Measurements from ENCODE around the gene RNASE8.
A peak's percentile ranks its signal among the peaks of the same experiment; 100 is the strongest.

Gene RNASE8

DNA sequence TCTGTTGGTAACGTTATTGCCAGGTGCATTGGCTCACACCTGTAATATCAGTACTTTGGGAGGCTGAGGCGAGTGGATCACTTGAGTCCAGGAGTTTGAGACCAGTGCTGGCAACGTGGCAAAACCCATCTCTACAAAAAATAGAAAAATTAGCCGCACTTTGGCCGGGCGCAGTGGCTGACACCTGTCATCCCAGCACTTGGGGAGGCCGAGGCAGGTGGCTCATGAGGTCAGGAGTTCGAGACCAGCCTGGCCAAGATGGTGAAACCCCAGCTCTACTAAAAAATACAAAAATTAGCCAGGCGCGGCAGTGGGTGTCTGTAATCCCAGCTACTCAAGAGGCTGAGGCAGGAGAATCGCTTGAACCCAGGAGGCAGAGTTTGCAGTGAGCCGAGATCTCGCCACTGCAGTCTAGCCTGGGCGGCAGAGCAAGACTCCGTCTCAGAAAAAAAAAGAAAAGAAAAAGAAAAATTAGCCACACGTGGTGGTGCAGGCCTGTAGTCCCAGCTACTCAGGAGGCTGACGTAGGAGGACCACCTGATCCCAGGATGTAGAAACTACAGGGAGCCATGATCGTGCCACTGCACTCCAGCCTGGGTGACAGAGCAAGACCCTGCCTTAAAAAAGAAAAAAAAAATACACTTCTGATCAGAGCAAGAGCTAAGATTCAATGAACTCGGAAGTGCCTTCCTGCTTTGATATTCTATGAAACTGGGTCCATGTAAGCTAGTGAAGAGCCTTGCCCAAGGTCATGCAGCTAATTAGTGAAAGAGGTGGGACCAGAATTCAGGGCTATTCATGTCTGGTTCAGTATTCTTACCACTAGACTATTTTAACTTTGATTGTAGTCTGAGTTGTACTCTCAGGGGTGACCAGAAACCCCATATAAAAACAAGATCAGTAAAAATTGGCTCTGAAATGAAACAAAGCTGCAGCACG is 4.2 kb upstream of the RNASE8 start:
- DNase-seq (ENCODE audit: low spot score): no peak

GRCh38 chr14:21054123-21054767 is 3.4 kb upstream of the RNASE8 start:
- no peak for DNase-seq (ENCODE audit: low spot score)

DNA sequence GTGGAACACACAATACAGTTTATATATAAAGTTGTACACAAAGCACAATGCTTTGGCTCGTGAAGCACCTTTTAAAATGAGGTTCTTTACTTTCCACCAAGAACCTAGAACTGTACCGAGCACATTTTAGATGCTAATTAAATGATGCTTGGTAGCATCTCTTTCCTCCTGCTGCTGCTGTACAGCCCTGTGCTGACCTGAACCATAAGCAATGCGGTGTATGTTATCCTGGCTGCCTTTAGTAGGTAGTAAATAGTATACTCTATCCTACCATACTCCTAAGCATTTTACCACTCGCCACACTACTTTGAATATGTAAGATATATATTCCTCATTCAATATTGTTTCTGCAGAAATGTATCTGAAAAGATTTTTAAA is 2.9 kb upstream of the RNASE8 start:
- no peak for DNase-seq (ENCODE audit: low spot score)

DNA sequence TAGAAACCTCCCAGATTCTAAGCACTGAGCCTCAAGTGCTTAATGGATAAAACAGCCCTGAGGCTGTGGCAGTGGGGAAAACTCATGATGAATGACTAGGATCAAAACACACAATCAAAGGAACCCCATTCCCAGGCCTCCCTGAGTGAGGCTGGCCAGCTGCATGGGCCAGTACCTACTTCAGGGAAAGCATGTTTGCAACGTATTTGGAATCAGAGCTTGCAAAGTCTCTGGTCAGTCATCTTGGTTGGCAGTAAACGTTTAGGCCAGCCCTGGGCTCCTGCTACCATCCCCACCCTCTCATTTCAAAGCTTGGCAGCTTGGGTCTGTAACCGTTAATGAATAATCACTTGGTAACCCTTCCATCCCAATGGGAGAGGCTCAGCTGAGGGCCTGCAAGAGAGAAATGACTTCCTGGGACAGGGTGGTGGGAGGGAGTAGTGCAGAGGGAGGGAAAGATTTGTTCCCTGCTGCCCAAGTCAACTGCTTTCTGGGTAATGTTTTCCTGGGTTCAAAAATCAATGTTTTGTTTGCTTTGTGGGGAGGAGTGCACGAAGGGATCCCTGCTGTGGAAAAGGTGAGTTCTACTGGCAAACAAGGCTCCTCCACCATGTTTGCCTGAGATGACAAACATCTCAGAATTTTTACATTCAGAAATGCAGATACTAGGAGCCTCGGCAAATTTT is 2.0 kb upstream of the RNASE8 start:
- no peak for DNase-seq (ENCODE audit: low spot score)

DNA sequence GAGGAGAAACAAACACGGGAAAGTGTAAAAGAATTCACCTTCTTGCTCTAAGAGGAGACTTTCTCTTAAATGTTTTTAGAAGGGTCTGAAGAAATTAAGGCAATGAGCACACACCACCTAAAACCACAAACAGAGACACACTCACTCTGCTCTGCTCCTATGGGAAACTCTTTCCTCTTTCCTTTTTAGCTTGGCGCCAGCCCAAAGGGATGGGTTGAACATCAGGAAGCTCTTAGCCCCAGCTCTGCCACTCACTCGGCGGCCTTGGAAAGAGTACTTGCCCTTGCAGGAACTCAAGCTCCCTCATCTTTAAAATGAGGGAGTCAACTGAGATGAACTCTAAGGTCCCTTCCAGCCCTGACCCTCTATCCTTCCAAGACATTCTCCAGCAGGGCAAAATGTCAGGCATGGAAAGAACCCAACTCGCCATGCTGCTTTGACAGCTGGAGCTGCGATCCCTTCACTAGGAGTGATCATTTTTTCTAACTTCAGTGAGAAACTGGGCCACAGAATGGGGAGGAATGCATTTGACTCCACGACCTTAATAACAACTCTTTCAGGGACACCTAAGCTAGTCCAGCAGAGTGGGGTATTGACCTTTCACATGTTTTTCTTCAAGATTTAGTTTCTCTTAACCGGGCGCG is 980 bp upstream of the RNASE8 start:
- no peak for DNase-seq (ENCODE audit: low spot score)

DNA sequence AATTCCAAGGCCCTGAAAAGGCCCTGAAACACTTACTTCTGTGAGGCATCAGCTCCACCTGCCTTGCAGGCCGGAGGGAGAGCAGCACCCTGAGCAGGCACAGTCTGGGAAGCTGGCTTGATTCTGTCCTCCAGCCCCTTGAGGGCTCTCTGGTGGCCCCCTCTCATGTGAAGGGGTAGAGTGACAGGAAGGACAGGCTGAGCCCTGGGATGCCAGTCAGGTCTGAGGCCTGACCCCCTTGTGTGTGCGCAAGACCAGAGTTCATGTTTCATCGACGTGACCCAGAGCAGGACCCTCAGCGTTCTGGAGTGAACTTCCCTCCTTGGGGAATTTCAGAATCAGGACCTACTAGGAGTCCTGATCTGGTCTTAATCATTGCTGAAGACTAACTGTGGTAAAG is 1.3 kb downstream of the RNASE8 start:
- no peak for DNase-seq (ENCODE audit: low spot score)

- DNase-seq (ENCODE audit: low spot score): no peak
Observed at GRCh38 chr14:21059842-21060613, 2.4 kb downstream of the RNASE8 start.

DNA sequence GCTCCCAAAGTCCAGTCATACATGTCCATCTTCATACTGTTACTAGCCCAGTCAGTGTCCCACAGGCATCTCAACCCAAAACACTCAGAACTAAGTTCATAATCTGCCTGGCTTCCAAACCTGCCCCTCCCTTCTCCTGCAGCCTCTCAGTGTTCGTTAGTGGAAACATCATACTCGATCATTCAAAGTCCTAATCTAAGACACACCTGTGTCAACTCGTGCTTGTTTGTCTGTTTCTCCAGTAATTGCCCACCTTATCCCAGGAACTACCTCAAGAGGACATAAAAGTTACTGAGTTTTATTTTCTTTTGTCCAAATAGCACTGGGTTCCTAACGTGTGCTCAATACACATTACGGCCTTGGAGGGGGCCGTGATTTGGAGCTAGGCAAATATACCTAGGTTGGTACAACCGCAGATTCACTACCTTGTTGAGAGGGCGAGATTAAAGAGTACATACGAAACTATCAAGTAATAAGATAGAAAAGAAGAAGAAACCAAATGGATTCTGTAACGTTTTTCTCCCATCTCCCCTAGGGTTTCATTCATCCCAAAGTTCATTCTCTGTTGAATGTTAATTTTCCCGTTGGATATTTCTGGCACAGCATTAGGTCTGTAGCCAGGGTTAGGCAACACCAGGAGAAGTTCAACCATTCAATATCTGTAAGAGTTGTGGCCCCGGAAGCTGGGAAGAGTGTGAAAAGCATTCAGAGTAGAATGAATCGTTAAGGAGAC is 3.2 kb downstream of the RNASE8 start:
- no peak for DNase-seq (ENCODE audit: low spot score)

DNA sequence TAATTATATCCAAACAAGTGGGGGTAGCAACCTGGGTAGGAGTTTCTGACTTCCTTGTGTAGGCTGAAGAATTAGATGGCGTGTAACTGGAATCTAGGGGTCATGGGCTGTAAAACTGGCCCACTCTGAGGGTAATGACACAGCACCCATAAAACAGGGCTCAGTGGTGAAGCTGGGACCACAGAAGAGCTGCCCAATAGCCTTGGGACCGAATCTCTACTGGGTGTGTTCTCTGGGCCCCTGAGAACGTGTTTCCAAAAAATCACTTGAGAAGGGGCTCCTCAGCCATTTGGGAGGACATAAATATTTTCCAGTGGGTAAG is 3.7 kb downstream of the RNASE8 start:
- no peak for DNase-seq (ENCODE audit: low spot score)

GRCh38 chr14:21063479-21063878 is 5.9 kb downstream of the RNASE8 start:
- DNase-seq (ENCODE audit: low spot score): no peak

GRCh38 chr14:21066882-21067502 is 9.4 kb downstream of the RNASE8 start:
- no peak for DNase-seq (ENCODE audit: low spot score)

- DNase-seq (ENCODE audit: low spot score): peak; percentile 59
Observed at GRCh38 chr14:21068521-21069387, 11.1 kb downstream of the RNASE8 start.

- DNase-seq (ENCODE audit: low spot score): no peak
Observed at GRCh38 chr14:21069388-21070082, 11.9 kb downstream of the RNASE8 start.

DNA sequence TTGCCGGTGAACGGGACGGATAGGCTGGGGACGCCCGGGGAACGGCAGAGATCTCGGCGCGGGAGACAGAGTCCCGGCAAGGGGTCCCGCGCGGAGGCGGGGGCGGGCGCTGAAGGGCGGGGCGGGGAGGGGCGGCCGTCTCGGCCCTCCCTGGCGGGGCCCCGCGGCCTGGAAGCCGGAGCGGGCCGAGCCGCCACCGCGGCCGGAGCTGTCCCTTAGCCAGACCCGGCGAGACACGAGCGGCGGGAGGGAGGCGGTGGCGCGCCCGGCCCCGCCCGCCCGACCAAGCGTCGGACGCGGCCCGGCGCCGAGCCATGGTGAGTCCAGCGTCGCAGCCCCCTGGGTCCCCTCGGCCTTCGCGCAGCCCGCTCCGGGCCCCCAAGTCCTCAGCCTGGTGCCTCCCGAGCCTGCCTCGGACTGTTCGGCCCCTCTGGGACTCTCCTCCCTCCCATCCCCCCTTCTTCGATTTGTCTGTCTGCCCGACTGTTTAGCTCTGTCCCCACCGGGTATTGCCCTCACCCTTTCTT is 12.5 kb downstream of the RNASE8 start, which contains the start of gene ARHGEF40:
Gene ARHGEF40 (plus strand): TSS at position 222 of the 527 bp plus-strand sequence. CDS start 93 bp downstream, at position 315.
- peak; percentile 30 for DNase-seq (ENCODE audit: low spot score)

DNA sequence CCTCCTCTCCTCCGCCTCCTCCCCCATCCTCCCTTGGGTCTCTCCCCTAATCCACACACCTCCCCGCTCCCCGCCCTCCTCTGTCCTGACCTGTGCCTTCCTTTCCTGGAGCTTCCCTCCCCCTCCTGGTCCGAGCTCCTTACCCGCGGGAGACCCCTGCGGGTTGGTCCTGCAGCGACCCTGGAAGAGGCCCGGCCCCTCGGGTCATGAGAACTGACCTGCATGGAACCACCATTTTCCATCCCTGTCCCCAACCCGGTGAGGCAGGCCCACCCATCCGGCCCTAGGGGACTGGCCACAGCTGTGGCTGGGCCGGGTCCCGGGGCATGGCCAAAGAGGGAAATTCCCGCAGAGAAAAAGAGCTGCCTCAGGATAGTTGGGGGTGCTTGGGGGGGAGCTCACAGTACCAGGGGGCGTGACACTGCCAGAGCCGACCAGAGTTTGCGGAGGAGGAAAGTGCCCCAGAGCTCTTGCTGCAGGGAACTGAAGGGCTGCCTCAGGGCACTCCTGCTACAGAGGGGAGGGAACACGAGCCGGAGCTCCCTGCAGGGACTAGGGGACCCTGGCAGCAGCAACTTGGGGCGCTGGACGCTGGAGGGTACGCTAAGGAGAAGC is 13.1 kb downstream of the RNASE8 start:
- DNase-seq (ENCODE audit: low spot score): peak; percentile 26

DNA sequence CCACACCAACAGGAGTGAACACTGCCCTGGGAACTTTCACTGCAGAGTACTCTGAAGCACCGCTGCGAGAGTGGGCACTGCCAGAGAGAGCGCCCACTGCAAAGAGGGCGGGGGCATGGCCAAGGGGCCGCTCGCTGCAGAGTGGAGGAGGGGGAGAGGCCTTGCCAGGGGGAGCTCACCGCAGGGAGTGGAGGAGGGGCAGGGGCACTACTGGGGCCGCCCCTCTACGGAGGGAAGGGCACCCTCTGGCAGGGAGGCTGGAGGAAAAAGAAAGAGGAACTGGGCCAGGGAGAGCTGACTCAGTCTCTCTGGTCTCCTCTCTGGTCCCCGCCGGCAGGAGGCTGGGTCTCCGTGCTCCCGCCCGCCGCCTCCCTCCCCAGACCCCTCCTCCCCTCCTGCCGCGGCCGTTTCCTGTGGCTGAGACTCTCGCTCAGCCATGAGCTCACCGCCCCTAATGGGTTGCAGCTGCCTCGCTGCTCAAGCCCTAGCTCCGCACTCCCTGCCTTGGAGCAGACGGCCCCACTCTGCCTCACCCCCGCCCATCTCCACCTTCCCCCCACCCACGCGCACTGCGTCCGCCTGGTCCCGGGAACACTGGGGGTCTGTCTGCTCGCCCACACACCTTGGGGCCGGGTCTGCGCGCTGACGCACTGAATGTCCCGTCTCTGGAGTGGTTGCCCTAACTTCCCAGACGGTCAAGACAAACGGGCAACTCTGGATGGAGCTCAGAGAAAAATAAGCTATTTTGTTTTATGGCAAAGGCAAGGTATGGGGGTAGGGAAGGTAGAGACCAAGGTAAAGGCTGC is 13.8 kb downstream of the RNASE8 start:
- DNase-seq (ENCODE audit: low spot score): peak; percentile 79

- DNase-seq (ENCODE audit: low spot score): no peak
Observed at GRCh38 chr14:21072031-21072473, 14.4 kb downstream of the RNASE8 start.

All from germinal center (tissue), 1 donor.